ENCODE measurements around the gene PSG3. TPM values are rescaled to one million over a fixed set of nuclear protein-coding genes. Genes with fewer than 3 reads are reported as not detected.
"Not testable (repeated sequence)": the region's sequence is repeated elsewhere in the genome, so short reads cannot be mapped to it uniquely, and the experiment has no call there.

PSG3 gene
- total RNA-seq, 1 donor from 2014 or later, result not detected

DNA sequence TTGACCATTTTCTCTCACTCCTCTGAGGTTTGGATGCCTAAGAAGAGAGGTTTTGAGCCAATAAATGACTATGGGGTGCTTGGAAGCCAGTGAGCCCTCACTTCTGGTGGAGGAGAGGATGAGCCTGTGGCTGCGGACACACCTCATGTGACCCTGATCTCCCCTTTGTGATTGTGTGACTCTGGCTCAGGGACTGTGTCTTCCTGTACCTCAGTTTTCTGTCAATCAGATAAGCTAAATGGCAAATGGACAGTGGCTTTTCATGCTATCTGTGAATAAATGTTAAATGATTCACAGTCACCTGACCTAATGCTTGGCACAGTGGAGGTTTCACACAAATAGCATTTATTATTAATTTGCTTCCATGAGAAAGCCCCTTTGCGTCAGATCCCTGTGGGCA lies 22.5 kb upstream of the PSG3 start:
- Histone ChIP-seq H3K36me3 (no peaks in the 10 kb centered on the region), H3K4me1 (no peaks in the 10 kb centered on the region), H3K4me3 (no peak overlapping the region), H3K9me3 (no peaks in the 10 kb centered on the region), H3K27me3 (no peaks in the 10 kb centered on the region), H3K27ac (no peak overlapping the region)
- TF ChIP-seq, protein P1, sequence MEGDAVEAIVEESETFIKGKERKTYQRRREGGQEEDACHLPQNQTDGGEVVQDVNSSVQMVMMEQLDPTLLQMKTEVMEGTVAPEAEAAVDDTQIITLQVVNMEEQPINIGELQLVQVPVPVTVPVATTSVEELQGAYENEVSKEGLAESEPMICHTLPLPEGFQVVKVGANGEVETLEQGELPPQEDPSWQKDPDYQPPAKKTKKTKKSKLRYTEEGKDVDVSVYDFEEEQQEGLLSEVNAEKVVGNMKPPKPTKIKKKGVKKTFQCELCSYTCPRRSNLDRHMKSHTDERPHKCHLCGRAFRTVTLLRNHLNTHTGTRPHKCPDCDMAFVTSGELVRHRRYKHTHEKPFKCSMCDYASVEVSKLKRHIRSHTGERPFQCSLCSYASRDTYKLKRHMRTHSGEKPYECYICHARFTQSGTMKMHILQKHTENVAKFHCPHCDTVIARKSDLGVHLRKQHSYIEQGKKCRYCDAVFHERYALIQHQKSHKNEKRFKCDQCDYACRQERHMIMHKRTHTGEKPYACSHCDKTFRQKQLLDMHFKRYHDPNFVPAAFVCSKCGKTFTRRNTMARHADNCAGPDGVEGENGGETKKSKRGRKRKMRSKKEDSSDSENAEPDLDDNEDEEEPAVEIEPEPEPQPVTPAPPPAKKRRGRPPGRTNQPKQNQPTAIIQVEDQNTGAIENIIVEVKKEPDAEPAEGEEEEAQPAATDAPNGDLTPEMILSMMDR (IDR thresholded peaks at IDR 0.05), result no peak
- DNase-seq, result no peak
- ATAC-seq, result no peak
- intact Hi-C loops (cut with DNase I), result no loop called here

DNA sequence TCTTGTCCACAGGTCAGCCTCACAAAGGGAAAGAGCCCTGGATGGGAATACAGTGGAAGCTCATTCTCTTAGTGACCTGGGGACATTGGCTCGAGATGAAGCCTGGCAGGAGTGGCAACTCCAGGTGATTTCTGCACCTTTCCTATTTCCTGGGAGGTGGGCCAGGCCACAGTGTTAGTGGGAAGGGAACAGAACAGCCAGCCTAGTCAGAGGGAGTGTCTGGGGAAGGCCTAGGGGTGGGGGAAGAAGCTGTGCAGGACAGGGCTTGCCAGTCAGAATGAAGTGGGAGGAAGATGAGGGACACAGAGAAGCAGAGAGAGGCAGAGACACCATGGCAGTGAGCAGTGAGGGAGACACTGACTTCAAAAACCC lies 21.6 kb upstream of the PSG3 start:
- H3K36me3 ChIP-seq; DNase-seq; ATAC-seq; H3K27ac ChIP-seq; H3K4me1 ChIP-seq; H3K9me3 ChIP-seq; H3K27me3 ChIP-seq; intact Hi-C loops (cut with DNase I); H3K4me3 ChIP-seq: not testable (repeated sequence)

DNA sequence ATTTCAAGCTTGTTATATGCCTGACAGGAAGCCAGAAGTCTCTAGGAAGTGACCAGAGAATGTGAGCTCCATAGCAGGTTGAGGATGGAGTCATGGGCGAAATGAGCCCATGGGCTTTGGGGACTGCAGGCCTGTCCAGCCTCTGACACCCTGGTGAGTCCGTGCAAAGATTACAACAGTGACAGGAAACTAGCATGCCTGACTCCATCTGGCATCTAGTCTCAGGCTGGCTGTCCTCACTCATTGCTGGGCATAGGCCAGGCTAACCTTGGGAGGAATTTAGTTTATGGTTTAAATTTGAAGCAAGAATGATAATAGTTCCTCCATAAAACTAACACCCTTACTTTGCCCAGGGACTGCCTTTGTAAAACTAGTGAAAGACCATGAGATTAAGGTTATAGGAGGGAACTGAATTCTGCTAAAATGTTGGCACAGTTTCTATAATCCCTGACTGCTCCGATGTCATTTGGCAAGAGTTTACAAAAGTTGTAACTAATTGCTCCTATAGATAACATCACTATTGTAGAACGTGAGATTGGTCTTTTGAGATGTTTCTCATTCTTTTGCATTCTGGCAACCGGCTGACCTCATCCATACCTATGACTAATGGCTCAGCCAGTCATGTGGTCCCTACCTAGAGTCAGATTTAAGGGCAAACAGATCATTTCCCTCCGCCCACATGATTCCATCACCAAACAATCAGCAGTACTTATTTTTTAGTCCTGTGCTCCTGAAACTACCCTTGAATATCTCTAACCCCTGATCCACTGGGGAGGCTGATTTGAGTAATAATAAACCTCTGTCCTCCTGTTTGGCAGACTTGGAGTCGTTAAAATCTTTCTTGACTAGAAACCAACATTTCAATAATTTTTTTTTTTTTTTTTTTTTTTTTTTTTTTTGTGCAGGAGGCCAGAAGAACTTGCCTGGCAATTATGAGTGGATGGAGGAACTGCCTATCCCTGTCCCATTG lies 21.0 kb upstream of the PSG3 start:
- H3K27ac ChIP-seq; H3K4me1 ChIP-seq; H3K36me3 ChIP-seq; H3K9me3 ChIP-seq; H3K4me3 ChIP-seq; DNase-seq; intact Hi-C loops (cut with DNase I); H3K27me3 ChIP-seq; ATAC-seq: not testable (repeated sequence)

DNA sequence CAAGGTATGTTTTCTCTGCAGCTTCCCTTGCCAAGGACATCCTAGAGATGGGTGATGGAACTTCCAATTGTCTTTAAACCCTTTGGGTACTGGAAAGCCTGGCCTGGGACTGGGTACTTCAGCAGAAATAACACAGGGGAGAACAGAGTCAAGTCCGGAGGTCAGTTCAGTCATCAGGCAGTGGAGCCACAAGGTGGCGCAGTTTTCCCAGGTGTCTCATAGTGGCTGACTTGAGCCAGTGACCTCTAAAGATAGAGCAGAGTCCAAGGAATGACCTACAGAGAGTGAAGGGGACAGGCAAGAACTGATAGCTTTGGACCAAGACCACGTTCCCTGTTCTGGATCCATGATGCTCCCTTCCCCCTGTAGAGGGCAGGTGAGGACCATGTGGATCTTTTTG lies 18.4 kb upstream of the PSG3 start:
- H3K4me3 ChIP-seq; H3K36me3 ChIP-seq; H3K9me3 ChIP-seq; ATAC-seq; H3K27me3 ChIP-seq; DNase-seq; intact Hi-C loops (cut with DNase I); H3K4me1 ChIP-seq; H3K27ac ChIP-seq: not testable (repeated sequence)
- TF ChIP-seq, protein P1 (IDR thresholded peaks at IDR 0.05), result peak; percentile 21

DNA sequence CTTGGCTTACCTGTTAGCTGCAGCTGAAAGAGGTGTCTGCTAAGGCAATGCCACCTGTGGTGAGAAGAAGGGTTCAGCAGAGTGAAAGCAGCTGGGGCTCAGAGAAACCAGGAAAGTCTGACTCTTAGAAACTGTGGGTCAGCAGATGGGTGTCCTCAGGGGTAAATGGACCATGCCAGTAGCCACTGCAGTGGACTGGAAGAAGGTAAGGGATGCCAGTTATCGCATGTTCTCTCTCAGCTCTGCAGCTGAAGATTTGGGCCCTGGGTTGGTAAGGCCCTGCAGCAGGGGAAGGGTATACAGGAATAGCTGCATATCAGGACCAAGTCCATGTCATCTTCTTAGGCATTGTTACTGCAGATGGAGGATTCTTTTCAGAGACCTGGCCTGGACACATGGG lies 12.0 kb upstream of the PSG3 start:
- H3K27ac ChIP-seq; H3K36me3 ChIP-seq; H3K27me3 ChIP-seq; H3K4me1 ChIP-seq; H3K4me3 ChIP-seq; H3K9me3 ChIP-seq; ATAC-seq; intact Hi-C loops (cut with DNase I); DNase-seq: not testable (repeated sequence)

DNA sequence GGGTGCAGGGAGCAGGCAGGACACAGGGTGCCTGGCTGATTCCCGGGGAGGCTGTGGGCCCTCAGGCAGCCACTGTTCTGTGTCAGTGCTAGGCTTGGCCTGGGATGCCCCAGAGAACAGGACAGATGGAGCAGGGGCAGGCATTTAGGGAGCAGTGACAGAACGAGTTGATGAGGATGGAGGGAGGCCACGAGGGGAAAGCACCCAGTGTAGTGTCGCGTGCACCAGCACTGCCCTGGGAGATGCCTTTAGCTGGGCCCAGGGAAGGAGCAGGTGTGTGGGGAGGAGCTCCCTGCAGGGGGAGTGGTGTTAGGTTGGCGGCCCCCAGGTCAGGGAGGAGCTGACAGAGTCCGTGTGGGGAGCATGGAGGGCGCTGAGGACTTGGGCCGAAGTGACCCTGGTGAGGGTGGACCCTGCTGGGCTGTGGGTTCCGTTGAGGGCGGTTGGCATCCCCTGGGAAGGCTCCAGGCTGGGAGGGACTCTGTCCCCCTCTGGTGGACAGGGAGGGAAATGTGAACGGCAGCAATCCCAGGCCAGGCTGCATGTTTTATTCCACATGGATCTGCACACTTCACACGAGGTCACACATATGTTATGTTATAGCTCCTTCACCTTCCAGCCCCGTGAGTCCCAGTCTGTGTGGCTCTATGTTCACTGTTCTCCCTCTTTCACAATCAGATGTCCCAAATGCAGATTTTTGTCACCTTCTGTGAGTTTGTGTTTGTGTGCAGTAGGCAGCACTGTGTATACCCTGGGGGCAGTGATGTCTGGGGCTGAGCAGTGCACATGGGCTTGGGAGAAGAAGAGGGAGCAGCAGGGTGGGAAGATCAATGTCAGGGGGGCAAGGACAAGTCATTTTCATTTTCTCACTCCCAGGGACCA lies 1.7 kb upstream of the PSG3 start:
- intact Hi-C loops (cut with DNase I); H3K4me1 ChIP-seq; H3K9me3 ChIP-seq; ATAC-seq; H3K27me3 ChIP-seq; DNase-seq; H3K27ac ChIP-seq; H3K36me3 ChIP-seq; H3K4me3 ChIP-seq: not testable (repeated sequence)
- TF ChIP-seq, protein P1 (IDR thresholded peaks at IDR 0.05), result peak; percentile 50

DNA sequence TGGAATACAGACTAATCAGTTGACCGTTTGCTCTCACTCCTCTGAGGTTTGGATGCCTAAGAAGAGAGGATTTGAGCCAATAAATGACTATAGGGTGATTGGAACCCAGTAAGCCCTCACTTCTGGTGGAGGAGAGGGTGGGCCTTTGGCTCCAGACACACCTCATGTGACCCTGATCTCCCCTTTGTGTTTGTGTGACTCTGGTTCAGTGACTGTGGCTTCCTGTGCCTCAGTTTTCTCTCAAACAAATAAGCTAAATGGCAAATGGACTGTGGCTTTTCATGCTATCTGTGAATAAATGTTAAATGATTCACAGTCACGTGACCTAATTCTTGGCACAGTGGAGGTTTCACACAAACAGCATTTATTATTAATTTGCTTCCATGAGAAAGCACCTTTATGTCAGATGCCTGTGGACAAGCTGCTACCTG lies 2.7 kb downstream of the PSG3 start:
- intact Hi-C loops (cut with DNase I); H3K4me1 ChIP-seq; H3K36me3 ChIP-seq; H3K27ac ChIP-seq; H3K27me3 ChIP-seq; DNase-seq; H3K9me3 ChIP-seq; H3K4me3 ChIP-seq; ATAC-seq: not testable (repeated sequence)

DNA sequence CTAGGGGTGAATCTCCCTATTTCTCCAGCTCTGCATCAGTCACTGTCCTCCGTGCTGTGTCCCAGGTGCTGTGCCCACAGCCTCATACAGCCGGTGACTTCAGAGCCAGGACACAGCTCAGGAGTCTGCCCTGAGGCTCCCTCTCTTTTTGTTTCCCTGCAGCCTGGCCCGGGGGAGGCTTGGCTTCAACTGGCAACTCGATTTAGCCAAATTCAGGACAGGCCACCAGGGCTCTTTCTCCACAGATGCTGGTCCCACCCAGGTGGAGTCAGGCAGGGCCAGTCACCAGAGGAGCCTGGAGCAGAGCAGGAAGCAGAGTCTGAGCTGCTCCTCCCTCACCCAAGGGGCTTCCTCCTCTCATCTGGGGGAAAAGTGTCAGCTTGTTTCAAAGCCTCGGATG lies 11.9 kb downstream of the PSG3 start:
- H3K9me3 ChIP-seq; H3K4me1 ChIP-seq; DNase-seq; H3K27ac ChIP-seq; H3K36me3 ChIP-seq; ATAC-seq; H3K27me3 ChIP-seq; intact Hi-C loops (cut with DNase I); H3K4me3 ChIP-seq: not testable (repeated sequence)

DNA sequence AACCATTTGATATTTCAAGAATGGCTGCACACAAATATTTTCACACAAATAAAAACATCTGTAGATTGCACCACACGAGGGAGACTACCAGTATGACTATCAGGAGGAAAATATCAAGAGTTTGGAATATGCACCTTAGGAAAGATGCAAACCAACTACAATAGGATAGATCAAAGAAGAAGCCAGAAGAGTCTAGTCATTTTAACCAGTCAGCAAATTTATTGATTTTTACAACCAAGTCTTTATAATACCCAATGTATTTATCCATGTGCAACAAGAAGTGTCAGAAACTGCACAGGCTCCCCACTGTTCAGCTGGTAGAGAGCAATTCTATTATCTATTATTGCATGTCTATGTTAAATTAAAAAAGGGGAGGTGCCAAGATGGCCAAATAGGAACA lies 26.3 kb downstream of the PSG3 start:
- DNase-seq; H3K4me1 ChIP-seq; H3K9me3 ChIP-seq; ATAC-seq; H3K27me3 ChIP-seq; H3K4me3 ChIP-seq; intact Hi-C loops (cut with DNase I); H3K36me3 ChIP-seq; H3K27ac ChIP-seq: not testable (repeated sequence)

DNA sequence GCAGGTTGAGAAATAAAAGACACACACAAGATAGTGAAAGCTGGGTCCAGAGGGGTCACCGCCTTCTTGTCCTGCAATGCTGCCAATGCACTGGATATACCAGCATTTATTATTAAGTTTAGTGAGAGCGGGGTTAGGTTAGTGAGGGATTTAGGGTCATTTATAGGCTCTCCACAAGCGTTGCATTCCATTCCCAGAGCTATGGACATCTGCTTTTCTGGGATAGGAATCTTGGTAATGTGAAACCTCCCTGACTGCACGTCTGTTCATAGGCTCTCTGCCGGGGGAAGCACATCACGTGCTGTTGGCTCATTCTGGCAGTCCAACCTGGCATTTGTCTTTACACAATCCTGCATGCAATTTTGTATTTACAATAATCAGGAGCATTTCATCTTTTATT lies 27.5 kb downstream of the PSG3 start:
- H3K9me3 ChIP-seq; intact Hi-C loops (cut with DNase I); H3K36me3 ChIP-seq; DNase-seq; H3K27me3 ChIP-seq; H3K27ac ChIP-seq; H3K4me3 ChIP-seq; ATAC-seq; H3K4me1 ChIP-seq: not testable (repeated sequence)

DNA sequence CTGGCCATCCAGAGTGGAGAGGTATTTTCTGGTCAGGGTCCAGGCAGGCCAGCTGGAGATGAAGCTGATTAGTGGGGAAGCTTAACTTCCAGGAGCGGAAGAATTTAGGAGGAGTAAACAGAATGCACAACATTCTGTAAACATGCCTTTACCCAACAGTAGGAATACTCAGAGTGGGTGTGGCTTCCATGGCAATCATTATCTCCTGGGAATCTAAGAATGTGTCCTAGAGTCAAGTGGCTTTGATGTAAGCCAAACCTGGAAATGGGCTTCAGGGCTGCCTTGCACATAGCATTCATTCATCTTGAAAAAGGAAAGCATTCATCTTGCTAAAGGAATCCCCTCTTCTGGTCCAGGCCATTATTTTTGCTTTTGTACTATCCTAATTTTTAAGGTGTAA lies 29.3 kb downstream of the PSG3 start:
- H3K9me3 ChIP-seq; ATAC-seq; DNase-seq; H3K4me1 ChIP-seq; intact Hi-C loops (cut with DNase I); H3K27ac ChIP-seq; H3K36me3 ChIP-seq; H3K27me3 ChIP-seq; H3K4me3 ChIP-seq: not testable (repeated sequence)
